Activated CD4-positive, alpha-beta T cell treated with anti-CD3 and anti-CD28 coated beads, Interleukin-2, amount 10 ng/mL, durations not matched to agents 24 days and 14 days (primary cell): ENCODE results near the gene COL2A1. TPM values are rescaled to one million over a fixed set of nuclear protein-coding genes. Genes with fewer than 3 reads are reported as not detected.

ENCODE experiments used
- DNase-seq: peaks from one replicate; pipeline ENCODE4 v3.0.0; 2022
- H3K27ac Mint-ChIP-seq: one replicate; pipeline ENCODE4 v1.8.0; 2022; ENCODE audit warnings: mild to moderate bottlenecking, mixed read lengths
- H3K27me3 Mint-ChIP-seq: one replicate; pipeline ENCODE4 v1.8.0; 2022; ENCODE audit warnings: mixed read lengths
- H3K36me3 Mint-ChIP-seq: one replicate; pipeline ENCODE4 v1.8.0; 2022; ENCODE audit warnings: low read depth, mild to moderate bottlenecking, mixed read lengths
- H3K4me1 Mint-ChIP-seq: one replicate; pipeline ENCODE4 v1.8.0; 2021; ENCODE audit warnings: mixed read lengths
- H3K4me3 Mint-ChIP-seq: one replicate; pipeline ENCODE4 v1.8.0; 2022; ENCODE audit warnings: mild to moderate bottlenecking, moderate library complexity, mixed read lengths
- H3K9me3 Mint-ChIP-seq: one replicate; pipeline ENCODE4 v1.8.0; 2021; ENCODE audit warnings: mixed read lengths
- intact Hi-C: fragments of 100-400 bp; cut with micrococcal nuclease; formaldehyde crosslinking; loops from one replicate; pipeline ENCODE4 v1.15.1; 2023
- total RNA-seq: library from RNA; stranded (reverse); gene quantifications from 2 replicates; pipeline ENCODE4 v1.2.3, GENCODE V29; 2022

Gene COL2A1
- total RNA-seq, 1 donor from 2014 or later: 0.07 TPM

DNA sequence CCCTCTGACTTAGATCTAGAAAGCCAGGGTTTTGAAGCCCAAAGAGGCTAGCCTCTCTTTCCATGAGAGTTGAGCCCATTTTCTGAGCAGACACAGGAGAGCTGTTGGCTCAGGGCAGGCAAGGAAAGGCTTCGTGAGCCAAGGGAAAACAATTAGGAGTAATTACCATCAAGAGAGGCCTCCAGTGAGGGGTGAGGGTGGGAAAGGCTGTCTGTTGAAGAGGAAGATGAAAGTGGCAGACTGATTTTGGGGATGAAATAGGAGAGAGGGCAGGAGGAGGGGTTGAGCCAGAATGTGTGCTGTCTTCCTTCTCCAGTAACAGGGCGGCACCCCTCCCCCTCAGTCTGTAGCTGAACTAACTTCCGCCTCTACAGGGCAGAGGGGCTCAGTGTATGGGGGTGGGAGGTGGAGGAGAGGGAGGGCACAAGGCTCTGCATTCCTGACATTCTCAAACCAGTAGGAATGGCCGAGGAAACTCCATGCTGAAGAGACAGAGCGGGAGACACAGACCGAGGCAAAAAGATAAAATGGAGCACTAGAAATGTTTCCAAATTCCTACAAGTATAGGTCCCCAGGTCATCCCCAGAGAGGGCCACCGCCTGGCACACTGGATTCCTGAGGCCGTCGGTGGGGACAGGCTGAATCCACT is 33.1 kb upstream of the COL2A1 start:
- H3K9me3 Mint-ChIP-seq: no peaks in the 10 kb centered on the region
- peaks cover 2% of the 10 kb centered on the region for H3K36me3 Mint-ChIP-seq
- peaks cover 5% of the 10 kb centered on the region for H3K4me1 Mint-ChIP-seq
- no peak overlapping the region for H3K27ac Mint-ChIP-seq
- intact Hi-C loops: no loop called here
- H3K4me3 Mint-ChIP-seq: no peak overlapping the region
- DNase-seq: no peak
- no peaks in the 10 kb centered on the region for H3K27me3 Mint-ChIP-seq

DNA sequence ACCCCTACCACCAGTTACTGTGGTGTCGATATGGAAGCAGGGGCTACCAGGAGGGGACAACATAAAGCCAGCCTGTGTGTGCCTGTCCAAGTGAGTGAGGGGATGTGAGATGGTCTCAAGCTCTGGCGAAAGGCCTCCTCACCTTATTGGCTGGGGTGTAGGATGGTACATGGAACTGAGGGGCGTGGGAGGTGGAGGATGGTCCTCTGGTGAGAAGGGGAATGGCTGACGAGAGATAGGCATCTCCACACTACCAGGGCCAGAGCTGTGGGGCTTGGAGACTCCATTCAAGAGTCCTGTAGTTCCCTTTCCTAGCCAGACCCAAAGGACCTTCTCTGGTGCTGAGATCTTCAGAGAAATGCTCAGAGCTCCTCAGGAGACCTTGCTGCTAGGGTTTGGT is 32.5 kb upstream of the COL2A1 start:
- Mint-ChIP-seq H3K27me3 (no peaks in the 10 kb centered on the region), H3K36me3 (peaks cover 2% of the 10 kb centered on the region), H3K27ac (no peak overlapping the region), H3K4me3 (no peak overlapping the region), H3K4me1 (peaks cover 5% of the 10 kb centered on the region), H3K9me3 (no peaks in the 10 kb centered on the region)
- intact Hi-C loops: no loop called here
- DNase-seq: no peak

DNA sequence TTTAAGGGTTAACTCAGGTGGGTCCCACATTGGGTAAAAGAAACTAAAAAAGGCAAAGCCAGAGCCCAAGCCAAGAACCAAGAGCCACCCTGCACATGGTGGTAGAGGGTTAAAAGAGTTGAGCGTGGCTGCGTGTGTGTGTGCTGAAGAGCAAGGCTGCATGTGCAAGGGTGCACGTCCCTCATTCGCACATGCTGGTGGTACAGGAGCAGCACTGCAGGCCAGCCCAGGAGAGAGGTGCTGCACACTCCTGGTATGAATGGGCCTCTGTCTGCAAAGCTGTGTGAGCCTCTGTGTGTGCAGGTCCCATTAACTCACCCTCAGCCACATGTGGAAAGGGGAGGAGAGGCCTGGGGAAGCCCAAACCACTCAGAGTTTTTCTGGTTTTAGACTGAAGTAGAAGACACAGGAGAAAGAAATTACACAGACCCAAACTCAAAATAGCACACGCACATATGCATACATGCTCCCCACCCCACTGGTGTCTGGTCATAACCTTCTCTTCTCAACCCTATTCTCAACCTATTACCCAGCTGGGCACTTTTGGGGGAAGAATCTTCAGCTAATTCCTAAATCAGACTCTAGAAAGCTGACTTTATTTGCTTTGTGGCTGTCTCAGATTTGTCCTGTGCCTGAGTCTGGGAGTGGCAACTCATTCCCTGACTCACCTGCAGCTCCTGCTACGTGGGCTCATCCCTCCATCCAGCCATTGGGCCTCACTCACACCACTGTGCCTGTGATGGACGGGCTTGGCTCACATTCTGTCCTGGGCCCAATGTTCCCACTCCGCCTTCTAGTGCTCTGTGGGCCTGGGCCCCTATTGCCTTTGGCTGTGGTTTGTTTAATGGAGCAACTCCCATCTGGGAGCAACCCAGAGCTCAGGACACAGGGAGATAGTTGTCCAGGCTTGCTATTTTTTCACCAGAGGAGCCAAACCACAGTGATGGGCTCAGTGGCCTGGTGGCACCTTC is 30.8 kb upstream of the COL2A1 start:
- peaks cover 2% of the 10 kb centered on the region for H3K36me3 Mint-ChIP-seq
- no peak overlapping the region for H3K4me3 Mint-ChIP-seq
- peaks cover 5% of the 10 kb centered on the region for H3K4me1 Mint-ChIP-seq
- intact Hi-C loops: no loop called here
- H3K27ac Mint-ChIP-seq: no peak overlapping the region
- no peaks in the 10 kb centered on the region for H3K27me3 Mint-ChIP-seq
- no peak for DNase-seq
- no peaks in the 10 kb centered on the region for H3K9me3 Mint-ChIP-seq

DNA sequence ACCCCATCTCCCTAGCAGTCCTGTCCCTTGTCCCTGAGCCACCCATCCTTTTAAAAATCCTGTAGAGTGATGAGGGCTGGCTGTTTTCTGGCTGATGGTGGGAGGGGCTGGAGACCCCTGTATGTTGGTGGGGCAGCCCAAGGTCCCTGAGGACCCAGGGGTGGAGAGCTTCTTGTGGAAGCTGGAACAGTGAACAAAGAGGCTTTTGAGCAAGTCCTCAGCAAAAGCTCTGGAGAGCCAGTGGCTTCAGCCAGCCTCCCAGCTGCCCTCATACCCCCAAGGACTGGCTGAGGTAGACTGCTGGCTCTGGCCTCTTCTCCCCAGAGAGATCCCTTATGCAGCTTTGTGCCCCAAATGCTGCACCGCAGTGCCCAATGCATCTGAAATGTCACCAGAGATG is 29.2 kb upstream of the COL2A1 start:
- Mint-ChIP-seq H3K36me3 (no peaks in the 10 kb centered on the region), H3K27ac (no peak overlapping the region), H3K4me3 (no peak overlapping the region), H3K9me3 (no peaks in the 10 kb centered on the region), H3K27me3 (no peaks in the 10 kb centered on the region), H3K4me1 (peaks cover 5% of the 10 kb centered on the region)
- intact Hi-C loops: no loop called here
- no peak for DNase-seq

DNA sequence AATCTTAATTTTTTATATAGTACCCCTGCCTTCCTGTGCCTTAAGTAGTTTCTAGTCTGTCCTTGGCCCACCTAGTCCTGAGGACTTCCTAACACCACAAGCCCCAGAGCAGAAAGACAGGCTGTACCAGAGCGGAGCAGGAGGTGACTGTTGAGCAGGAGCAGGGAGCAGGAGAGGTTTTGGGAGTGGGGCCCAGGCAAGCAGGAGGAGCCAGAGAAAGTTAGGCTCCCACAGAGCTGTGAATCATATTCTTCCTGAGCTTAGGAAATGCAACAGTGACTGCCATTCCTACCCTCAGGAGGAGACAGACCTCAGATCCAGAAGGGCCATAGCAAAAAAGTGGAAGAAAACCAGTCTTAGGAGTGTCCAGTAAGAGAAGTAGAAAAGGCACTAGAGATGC is 28.3 kb upstream of the COL2A1 start:
- Mint-ChIP-seq H3K27me3 (no peaks in the 10 kb centered on the region), H3K27ac (no peak overlapping the region), H3K4me1 (no peaks in the 10 kb centered on the region), H3K9me3 (no peaks in the 10 kb centered on the region), H3K4me3 (no peak overlapping the region), H3K36me3 (no peaks in the 10 kb centered on the region)
- intact Hi-C loops: no loop called here
- no peak for DNase-seq

DNA sequence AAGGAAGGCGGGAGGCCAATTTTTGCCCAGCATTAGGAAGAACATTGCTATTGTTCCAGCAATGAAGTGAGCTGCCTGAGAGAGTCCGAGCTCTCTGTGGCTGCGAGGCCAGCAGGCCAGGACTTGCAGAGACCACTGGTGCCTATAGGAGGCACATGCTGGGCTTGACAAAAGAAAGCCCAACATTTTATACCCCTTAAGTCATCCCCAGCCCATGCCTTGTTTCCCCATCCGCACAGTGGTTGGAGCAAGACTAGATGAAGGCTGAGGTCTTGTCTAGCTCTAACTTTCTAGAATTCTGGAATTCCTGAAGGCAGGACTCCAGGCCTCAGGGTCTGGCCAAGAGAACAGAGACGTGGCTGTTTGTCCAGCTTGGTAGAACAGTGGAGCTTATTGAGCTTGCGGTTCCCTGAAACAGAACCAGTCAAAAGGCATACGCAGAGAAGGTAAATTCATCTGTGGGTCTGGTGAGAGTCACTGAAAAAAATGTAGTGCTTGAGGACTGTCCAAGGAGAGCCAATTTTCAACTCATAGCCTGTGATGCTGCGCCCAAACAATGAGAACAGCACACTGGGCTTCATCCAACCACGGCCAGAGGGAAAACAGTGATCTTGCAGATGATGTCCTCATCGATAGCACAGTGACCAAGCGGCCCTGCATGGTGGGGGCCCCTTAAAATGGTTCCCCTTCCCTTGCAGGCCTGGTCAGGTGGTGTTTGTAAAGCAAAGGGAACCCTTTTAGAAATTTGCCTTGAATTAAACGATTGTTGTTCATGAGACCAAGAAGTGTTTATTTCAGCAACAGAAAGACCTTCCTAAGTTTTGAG is 27.1 kb upstream of the COL2A1 start:
- no peaks in the 10 kb centered on the region for H3K36me3 Mint-ChIP-seq
- no peaks in the 10 kb centered on the region for H3K27me3 Mint-ChIP-seq
- intact Hi-C loops: no loop called here
- H3K4me1 Mint-ChIP-seq: no peaks in the 10 kb centered on the region
- no peak overlapping the region for H3K27ac Mint-ChIP-seq
- no peak overlapping the region for H3K4me3 Mint-ChIP-seq
- no peak for DNase-seq
- H3K9me3 Mint-ChIP-seq: no peaks in the 10 kb centered on the region

DNA sequence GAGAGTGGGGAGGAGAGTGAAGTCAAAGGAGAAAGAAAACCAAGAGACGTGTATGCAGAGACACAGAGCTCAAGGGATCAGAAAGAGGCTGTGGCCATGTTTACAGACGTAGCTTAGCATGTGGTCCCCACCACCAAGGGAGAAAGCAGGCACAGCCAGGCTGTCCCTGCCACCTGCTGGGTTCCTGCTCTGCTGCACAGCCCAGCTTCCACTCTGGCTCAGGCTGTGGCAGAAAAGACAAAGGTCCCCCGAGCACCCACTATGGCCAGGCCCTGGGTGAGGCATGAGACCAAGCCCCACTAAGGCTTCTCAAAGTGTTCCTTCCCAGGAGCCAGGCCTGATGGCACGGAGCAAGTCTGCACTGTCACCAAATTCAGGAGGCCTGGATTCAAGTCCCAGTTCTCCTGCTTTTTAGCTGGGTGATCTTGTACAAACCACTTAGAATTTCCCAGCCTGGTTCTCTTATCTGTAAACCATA is 25.9 kb upstream of the COL2A1 start:
- H3K36me3 Mint-ChIP-seq: no peaks in the 10 kb centered on the region
- H3K27ac Mint-ChIP-seq: no peak overlapping the region
- no peaks in the 10 kb centered on the region for H3K9me3 Mint-ChIP-seq
- H3K27me3 Mint-ChIP-seq: no peaks in the 10 kb centered on the region
- DNase-seq: no peak
- no peak overlapping the region for H3K4me3 Mint-ChIP-seq
- no peaks in the 10 kb centered on the region for H3K4me1 Mint-ChIP-seq
- intact Hi-C loops: no loop called here

DNA sequence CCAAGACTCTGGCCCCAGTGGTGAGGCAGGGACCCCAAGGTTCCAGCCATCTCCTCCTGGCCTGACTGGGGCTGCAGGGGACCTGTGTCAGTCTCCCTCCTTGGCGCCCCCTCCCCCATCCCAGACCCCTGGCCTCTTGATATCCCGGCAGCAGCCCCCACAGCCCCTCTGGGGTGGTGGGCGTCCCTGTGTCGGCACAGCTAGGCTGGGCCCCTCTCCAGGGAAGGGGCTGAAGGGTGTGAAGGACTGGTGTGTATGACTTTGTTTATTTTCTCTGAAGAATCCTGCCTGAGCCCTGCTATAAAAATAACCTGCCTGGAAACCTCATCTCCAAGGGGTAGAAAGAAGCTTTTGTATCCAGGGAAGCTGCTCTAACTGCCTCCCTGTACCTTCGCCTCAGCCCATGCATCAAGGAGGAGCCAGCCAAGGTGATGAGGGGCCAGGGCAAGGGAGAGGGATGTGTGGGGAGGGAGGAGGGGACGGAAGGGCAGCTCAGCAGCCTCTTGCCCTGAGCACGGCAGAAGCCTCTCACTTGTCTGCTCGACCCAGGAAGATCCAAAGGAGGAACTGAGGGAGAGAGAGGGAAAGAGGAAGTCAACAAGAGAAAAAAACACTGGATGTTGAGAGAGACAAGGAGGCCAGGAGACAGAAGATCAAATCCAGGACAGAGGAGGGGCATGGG is 25.4 kb upstream of the COL2A1 start:
- DNase-seq: no peak
- Mint-ChIP-seq H3K9me3 (no peaks in the 10 kb centered on the region), H3K4me1 (no peaks in the 10 kb centered on the region), H3K27ac (no peak overlapping the region), H3K27me3 (no peaks in the 10 kb centered on the region), H3K36me3 (no peaks in the 10 kb centered on the region), H3K4me3 (no peak overlapping the region)
- intact Hi-C loops: no loop called here

DNA sequence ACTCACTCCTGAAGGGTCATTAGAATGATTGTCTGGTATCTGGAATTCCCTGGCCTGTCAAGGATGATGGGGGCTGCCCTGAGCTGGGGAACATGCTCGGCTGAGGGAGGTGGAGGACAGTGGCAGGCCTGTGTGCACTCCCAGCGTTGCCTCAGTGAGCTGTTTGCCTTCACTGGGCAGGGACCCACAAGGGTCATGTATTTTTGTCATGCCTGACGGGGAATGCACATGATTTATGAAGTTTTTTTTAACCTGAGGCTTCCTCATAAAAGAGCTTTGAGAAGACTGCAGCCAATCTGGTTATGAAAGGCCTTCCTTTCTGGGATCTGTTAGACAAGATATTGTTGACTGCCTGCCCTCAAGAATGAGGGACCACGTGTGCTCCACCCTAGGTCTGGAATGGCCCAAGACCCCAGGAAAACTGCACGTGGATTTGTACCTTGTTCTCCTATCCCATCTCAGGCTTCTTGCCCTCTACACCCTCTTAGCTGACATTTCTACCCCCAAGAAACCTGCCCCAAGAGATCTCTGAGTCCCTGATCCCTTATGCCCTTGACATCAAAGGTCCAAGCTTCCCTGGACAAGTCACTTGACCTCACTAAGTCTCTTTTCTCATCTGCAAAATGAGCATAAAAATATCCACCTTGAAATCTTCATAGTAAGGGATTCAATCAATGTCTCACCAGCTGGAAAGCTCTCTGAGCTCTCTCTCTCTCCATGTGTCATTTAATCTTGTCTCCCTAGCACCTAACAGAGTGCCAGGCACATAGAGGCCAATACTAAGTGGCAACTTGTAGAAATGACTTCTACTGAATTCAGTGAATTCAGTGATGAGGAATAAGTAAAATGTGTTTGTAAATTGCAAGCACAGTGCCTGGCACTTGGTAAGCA is 24.5 kb upstream of the COL2A1 start:
- Mint-ChIP-seq H3K27ac (no peak overlapping the region), H3K4me3 (no peak overlapping the region), H3K27me3 (no peaks in the 10 kb centered on the region), H3K36me3 (no peaks in the 10 kb centered on the region), H3K4me1 (no peaks in the 10 kb centered on the region), H3K9me3 (no peaks in the 10 kb centered on the region)
- no peak for DNase-seq
- intact Hi-C loops: no loop called here

DNA sequence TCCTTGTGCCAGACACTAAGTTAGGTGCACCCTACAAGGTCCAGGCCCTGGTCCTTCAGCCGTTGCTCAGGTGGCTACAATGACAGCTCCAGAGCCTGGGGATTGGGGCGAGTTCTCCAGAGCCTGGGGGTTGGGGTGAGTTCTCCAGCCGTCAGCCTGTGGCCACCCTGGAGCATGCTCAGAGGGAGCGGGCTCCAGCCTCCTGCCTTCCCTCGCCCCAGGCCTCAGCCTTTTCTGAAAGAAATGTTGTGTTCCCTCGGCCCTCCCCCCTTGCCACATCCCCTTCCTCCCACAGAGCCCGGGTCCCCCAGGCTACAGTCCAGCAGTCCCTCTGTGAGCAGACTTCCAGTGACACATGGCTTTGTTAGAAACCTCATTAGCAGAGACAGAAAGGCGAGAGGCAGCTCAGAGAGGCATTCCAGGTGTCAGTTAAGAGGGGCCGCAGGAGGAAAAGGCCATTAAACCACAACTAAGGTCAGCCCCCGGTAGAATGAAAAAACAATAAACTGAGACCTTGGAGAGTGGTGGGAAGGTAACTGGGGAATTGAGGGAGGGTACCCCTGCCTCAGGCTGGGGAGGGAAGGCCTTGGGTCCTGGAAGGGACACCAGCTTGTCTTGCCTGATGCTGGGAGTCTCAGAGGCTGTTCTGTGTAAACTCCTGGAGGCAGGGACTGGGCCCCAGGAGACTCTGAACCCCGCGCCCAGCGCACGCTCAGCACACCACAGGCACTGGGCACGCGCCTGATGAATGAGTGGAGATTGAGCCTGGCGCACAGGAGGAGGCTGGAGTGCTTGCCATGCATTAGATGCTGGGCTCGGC is 23.1 kb upstream of the COL2A1 start:
- no peaks in the 10 kb centered on the region for H3K36me3 Mint-ChIP-seq
- H3K27ac Mint-ChIP-seq: no peak overlapping the region
- intact Hi-C loops: no loop called here
- no peak for DNase-seq
- peaks cover 10% of the 10 kb centered on the region for H3K27me3 Mint-ChIP-seq
- H3K4me1 Mint-ChIP-seq: no peaks in the 10 kb centered on the region
- H3K4me3 Mint-ChIP-seq: no peak overlapping the region
- H3K9me3 Mint-ChIP-seq: no peaks in the 10 kb centered on the region

DNA sequence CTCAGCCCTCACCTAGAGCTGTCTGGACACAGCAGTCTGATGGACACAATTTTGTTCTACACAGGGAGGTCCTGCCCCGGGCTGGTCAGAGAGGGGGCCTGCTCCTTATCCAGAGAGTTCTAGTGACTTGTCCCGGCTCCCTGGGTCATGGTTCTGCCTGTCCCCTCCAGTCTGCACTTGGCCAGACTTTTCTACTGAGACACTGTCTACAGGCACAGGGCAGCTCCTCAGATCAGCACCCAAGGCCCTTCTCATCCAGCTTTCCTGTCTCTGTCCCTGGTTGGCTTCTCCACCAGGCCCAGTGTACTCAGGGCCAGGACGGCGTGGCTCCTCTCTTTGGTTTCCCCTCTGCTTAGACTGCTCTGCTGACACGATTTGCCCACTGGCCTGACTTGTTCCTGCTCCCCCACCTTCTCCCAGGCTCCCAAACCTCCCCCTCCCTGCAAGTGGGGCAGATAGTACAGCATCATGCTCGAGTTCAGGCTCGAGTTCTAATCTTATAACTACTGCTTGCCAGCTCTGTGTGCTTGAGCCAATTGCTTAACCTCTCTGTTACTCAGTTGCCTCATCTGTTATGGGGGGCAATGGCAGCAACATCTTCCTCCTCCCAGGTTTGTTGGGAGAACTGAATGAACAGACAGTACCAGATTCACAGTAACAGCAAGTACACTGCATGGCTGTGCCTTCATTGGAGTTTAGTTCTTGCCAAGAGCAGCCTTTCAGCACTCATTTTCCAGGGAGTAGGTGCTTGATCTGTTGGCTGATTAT is 22.0 kb upstream of the COL2A1 start:
- intact Hi-C loops: no loop called here
- H3K9me3 Mint-ChIP-seq: no peaks in the 10 kb centered on the region
- no peak overlapping the region for H3K4me3 Mint-ChIP-seq
- no peaks in the 10 kb centered on the region for H3K4me1 Mint-ChIP-seq
- no peak for DNase-seq
- no peaks in the 10 kb centered on the region for H3K36me3 Mint-ChIP-seq
- no peak overlapping the region for H3K27ac Mint-ChIP-seq
- H3K27me3 Mint-ChIP-seq: peaks cover 18% of the 10 kb centered on the region
